ENCODE data around the gene FOXL1.

The FOXL1 gene

GRCh38 chr16:86580063-86580790 is 1.9 kb downstream of the FOXL1 start (continued):
- TF ChIP-seq PRDM10 (tag by site-specific recombination; IDR thresholded peaks at IDR 0.05) (no peak), ZBTB17 (tag by site-specific recombination; IDR thresholded peaks at IDR 0.05) (no peak), MYNN (tag by site-specific recombination; IDR thresholded peaks at IDR 0.05; ENCODE audit: borderline replicate concordance) (no peak), ZFP37 (tag by site-specific recombination; IDR thresholded peaks at IDR 0.05) (no peak), ZNF701 (tag by site-specific recombination; IDR thresholded peaks at IDR 0.05) (no peak), REPIN1 (tag by site-specific recombination; IDR thresholded peaks at IDR 0.05; ENCODE audit: low read depth) (no peak), ZNF645 (tag by site-specific recombination; IDR thresholded peaks at IDR 0.05) (no peak), ELK4 (IDR thresholded peaks at IDR 0.05; ENCODE audit: borderline replicate concordance, low read depth, low read length) (no peak)

- Histone ChIP-seq H3K36me3 (ENCODE audit: control insufficient read depth in 2 of 2, insufficient read depth in 1 of 2, low read length in 2 of 2) (no peaks in the 10 kb centered on the region), H3K4me3 (ENCODE audit: low read depth, low read length) (no peak overlapping the region), H3K27ac (ENCODE audit: extremely low read depth, low read depth, low read length) (no peak overlapping the region), H3K9me3 (ENCODE audit: control insufficient read depth, insufficient read depth, low read depth, low read length) (no peaks in the 10 kb centered on the region), H3K4me1 (ENCODE audit: control insufficient read depth, insufficient read depth, low read length) (peaks cover 3% of the 10 kb centered on the region; the same call in 1 of the 2 replicates)
- CTCF ChIA-PET: no interaction called here
- POLR2A ChIA-PET: no interaction called here
- TF ChIP-seq PATZ1 (tag by site-specific recombination; IDR thresholded peaks at IDR 0.05) (no peak), ZBTB20 (tag by site-specific recombination; IDR thresholded peaks at IDR 0.05) (no peak), SETDB1 (IDR thresholded peaks at IDR 0.05; ENCODE audit: insufficient read length, low read length) (no peak), ZNF449 (tag by site-specific recombination; IDR thresholded peaks at IDR 0.05) (no peak), ZNF350 (tag by site-specific recombination; IDR thresholded peaks at IDR 0.05) (no peak), ZNF530 (tag by site-specific recombination; IDR thresholded peaks at IDR 0.05; ENCODE audit: low read depth) (no peak), ZNF639 (tag by site-specific recombination; IDR thresholded peaks at IDR 0.05) (no peak), ZNF239 (tag by site-specific recombination; IDR thresholded peaks at IDR 0.05) (no peak), EGR2 (tag by site-specific recombination; IDR thresholded peaks at IDR 0.05; ENCODE audit: low read depth) (no peak), ZNF473 (tag by site-specific recombination; IDR thresholded peaks at IDR 0.05) (no peak), GLI4 (tag by site-specific recombination; IDR thresholded peaks at IDR 0.05) (no peak), ZNF670 (tag by site-specific recombination; IDR thresholded peaks at IDR 0.05; ENCODE audit: low read depth) (no peak), ZSCAN23 (tag by site-specific recombination; IDR thresholded peaks at IDR 0.05) (no peak)
Observed at GRCh38 chr16:86580791-86581170, 2.4 kb downstream of the FOXL1 start.

All from HEK293 (cell line).